HCT116 (cell line): ENCODE results near the gene GHDC.

ENCODE experiments used
- EZH2 ChIP-seq: fragments of 200-600 bp; sonication (generic); IDR thresholded peaks from 2 replicates; pipeline ENCODE4 v1.6.1; 2017; ENCODE audit warnings: antibody characterized with exemption, mixed run types
- EZH2phosphoT487 ChIP-seq: fragments of 200-600 bp; IDR thresholded peaks from 2 replicates; pipeline ENCODE4 v1.6.1; 2018; ENCODE audit warnings: antibody characterized with exemption, borderline replicate concordance
- POLR2A ChIP-seq: IDR thresholded peaks from 2 replicates; pipeline ENCODE4 v1.7.0; 2011; ENCODE audit warnings: borderline replicate concordance; ENCODE audit not compliant: insufficient read depth, insufficient read length; ENCODE audit errors: extremely low read depth
- POLR2AphosphoS5 ChIP-seq: IDR thresholded peaks from 2 replicates; pipeline ENCODE4 v1.6.1; 2011; ENCODE audit warnings: mild to moderate bottlenecking, low read depth, low read length, moderate library complexity
- TCF7L2 ChIP-seq: IDR thresholded peaks from 2 replicates; pipeline ENCODE4 v1.7.0; 2011; ENCODE audit warnings: borderline replicate concordance, inconsistent platforms; ENCODE audit not compliant: insufficient read depth, insufficient read length; ENCODE audit errors: extremely low read depth
- TF ChIP-seq, protein P1 (sequence below), 3 experiments: fragments of 200-600 bp in 1 of 3; sonication (generic) in 1 of 3; IDR thresholded peaks in 2 of 3; conservative IDR thresholded peaks in 1 of 3; 2 replicates each; pipeline ENCODE4 v1.5.1; 2012 to 2017; ENCODE audit warnings: low read depth in 2 of 3, low read length in 2 of 3, antibody characterized with exemption in 1 of 3, borderline replicate concordance in 1 of 3, control low read depth in 1 of 3, mild to moderate bottlenecking in 1 of 3, mixed read lengths in 1 of 3, mixed run types in 1 of 3, moderate library complexity in 1 of 3; ENCODE audit not compliant: insufficient read depth in 1 of 3
- TF ChIP-seq, protein P2 (sequence below): IDR thresholded peaks from 2 replicates; pipeline ENCODE4 v1.6.1; 2012
- TF ChIP-seq, protein P3 (sequence below): IDR thresholded peaks from 2 replicates; pipeline ENCODE4 v1.6.1; 2012

DNA sequence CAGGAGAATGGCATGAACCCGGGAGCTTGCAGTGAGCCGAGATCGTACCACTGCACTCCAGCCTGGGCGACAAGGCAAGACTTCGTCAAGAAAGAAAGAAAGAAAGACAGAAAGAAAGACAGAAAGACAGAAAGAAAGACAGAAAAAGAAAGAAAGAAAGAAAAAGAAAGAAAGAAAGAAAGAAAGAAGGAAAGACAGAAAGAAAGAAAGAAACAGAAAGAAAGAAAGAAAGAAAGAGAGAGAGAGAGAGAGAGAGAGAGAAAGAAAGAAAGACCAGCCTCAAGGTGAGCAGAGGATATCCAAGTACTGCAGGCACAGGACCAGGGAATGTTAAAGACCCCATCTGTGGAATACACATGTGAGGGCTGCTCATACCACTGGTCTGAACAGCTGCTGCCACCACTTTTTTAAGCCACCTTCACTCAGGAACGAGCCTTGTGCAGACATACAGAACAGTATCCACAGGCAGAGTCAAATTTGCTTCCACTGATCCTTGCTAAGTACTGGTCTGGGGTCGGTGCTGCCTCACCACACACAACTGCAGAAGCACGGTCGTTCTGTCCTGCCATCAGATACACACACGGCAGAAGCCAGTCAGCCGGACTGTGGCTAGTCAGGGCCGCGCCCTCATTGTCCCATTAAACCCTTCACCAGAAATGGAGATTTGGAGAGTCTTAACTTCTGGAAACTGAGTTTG, 47.2 kb downstream of the GHDC start:
- TF ChIP-seq, protein P1, sequence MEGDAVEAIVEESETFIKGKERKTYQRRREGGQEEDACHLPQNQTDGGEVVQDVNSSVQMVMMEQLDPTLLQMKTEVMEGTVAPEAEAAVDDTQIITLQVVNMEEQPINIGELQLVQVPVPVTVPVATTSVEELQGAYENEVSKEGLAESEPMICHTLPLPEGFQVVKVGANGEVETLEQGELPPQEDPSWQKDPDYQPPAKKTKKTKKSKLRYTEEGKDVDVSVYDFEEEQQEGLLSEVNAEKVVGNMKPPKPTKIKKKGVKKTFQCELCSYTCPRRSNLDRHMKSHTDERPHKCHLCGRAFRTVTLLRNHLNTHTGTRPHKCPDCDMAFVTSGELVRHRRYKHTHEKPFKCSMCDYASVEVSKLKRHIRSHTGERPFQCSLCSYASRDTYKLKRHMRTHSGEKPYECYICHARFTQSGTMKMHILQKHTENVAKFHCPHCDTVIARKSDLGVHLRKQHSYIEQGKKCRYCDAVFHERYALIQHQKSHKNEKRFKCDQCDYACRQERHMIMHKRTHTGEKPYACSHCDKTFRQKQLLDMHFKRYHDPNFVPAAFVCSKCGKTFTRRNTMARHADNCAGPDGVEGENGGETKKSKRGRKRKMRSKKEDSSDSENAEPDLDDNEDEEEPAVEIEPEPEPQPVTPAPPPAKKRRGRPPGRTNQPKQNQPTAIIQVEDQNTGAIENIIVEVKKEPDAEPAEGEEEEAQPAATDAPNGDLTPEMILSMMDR (IDR thresholded peaks at IDR 0.05 in 2 of 3, conservative IDR thresholded peaks at IDR 0.05 in 1 of 3; ENCODE audit: borderline replicate concordance in 1 of 3, insufficient read depth in 1 of 3, low read depth in 2 of 3, low read length in 2 of 3) = no peak
- no peak for TF ChIP-seq POLR2AphosphoS5
- no peak for TF ChIP-seq EZH2phosphoT487
- TF ChIP-seq, protein P2, sequence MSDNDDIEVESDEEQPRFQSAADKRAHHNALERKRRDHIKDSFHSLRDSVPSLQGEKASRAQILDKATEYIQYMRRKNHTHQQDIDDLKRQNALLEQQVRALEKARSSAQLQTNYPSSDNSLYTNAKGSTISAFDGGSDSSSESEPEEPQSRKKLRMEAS = no peak
- no peak for TF ChIP-seq EZH2
- TF ChIP-seq TCF7L2 = no peak
- TF ChIP-seq, protein P3, sequence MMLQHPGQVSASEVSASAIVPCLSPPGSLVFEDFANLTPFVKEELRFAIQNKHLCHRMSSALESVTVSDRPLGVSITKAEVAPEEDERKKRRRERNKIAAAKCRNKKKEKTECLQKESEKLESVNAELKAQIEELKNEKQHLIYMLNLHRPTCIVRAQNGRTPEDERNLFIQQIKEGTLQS = no peak
- no peak for TF ChIP-seq POLR2A
